ENCODE results near the gene KRTAP5-1. TPM values are rescaled to one million over a fixed set of nuclear protein-coding genes. Genes with fewer than 3 reads are reported as not detected.
A peak's percentile ranks its signal among the peaks of the same experiment; 100 is the strongest.
"Not testable (repeated sequence)": the region's sequence is repeated elsewhere in the genome, so short reads cannot be mapped to it uniquely, and the experiment has no call there.

KRTAP5-1 gene
- total and polyA plus RNA-seq, 7 donors: not detected

DNA sequence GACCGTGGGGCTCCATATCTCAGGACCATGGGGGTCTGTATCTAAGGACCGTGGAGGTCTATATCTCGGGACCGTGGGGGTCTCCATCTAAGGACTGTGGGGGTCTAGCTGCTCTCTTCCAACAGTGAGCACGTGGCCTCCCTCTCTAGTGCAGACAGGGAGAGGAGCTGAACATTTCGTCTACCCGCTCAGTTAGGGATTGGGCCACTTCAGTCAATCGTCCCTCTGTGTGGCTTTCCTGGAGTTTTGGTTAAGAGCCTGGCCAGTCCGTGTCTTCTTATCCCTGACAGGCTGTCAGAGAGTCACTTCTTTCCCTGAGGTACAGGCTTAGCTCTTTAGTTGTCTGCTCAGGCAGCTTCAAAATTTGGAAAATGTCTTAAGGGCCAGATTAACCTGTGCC is 3.1 kb downstream of the KRTAP5-1 start:
- 89 to 96% (median 90%) methylated on average over 9 of the region's 9 CpGs for WGBS, 3 donors
- peaks cover 9% of the 10 kb centered on the region for H3K9me3 ChIP-seq
- intact Hi-C loops (cut with DNase I): no loop called here
- H3K27ac ChIP-seq: no peak overlapping the region
- TF ChIP-seq, protein P1, sequence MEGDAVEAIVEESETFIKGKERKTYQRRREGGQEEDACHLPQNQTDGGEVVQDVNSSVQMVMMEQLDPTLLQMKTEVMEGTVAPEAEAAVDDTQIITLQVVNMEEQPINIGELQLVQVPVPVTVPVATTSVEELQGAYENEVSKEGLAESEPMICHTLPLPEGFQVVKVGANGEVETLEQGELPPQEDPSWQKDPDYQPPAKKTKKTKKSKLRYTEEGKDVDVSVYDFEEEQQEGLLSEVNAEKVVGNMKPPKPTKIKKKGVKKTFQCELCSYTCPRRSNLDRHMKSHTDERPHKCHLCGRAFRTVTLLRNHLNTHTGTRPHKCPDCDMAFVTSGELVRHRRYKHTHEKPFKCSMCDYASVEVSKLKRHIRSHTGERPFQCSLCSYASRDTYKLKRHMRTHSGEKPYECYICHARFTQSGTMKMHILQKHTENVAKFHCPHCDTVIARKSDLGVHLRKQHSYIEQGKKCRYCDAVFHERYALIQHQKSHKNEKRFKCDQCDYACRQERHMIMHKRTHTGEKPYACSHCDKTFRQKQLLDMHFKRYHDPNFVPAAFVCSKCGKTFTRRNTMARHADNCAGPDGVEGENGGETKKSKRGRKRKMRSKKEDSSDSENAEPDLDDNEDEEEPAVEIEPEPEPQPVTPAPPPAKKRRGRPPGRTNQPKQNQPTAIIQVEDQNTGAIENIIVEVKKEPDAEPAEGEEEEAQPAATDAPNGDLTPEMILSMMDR (IDR thresholded peaks at IDR 0.05): no peak
- no peaks in the 10 kb centered on the region for H3K36me3 ChIP-seq (ENCODE audit: insufficient read depth in 1 of 2, low read depth in 1 of 2)
- H3K27me3 ChIP-seq (ENCODE audit: insufficient read depth in 3 of 3, low read length in 2 of 3): no peaks in the 10 kb centered on the region
- H3K4me1 ChIP-seq: peaks cover 8% of the 10 kb centered on the region
- DNase-seq (no peak), ATAC-seq (no peak)
- no peak overlapping the region for H3K4me3 ChIP-seq

GRCh38 chr11:1576825-1577224 is 8.3 kb downstream of the KRTAP5-1 start:
- Histone ChIP-seq H3K4me3 (no peak overlapping the region), H3K9me3 (peaks cover 9% of the 10 kb centered on the region), H3K4me1 (no peaks in the 10 kb centered on the region), H3K36me3 (ENCODE audit: insufficient read depth in 1 of 2, low read depth in 1 of 2) (no peaks in the 10 kb centered on the region), H3K27ac (no peak overlapping the region), H3K27me3 (ENCODE audit: insufficient read depth in 3 of 3, low read length in 2 of 3) (no peaks in the 10 kb centered on the region)
- WGBS, 3 donors: 77 to 82% (median 77%) methylated on average over 6 of the region's 6 CpGs
- TF ChIP-seq, protein P1 (IDR thresholded peaks at IDR 0.05): no peak
- DNase-seq (no peak), ATAC-seq (no peak)
- intact Hi-C loops (cut with DNase I): loop anchor here (5.0 to 10.0 kb wide), 2 partner anchors 372 to 375 kb away; no protein-coding TSS in a partner anchor

DNA sequence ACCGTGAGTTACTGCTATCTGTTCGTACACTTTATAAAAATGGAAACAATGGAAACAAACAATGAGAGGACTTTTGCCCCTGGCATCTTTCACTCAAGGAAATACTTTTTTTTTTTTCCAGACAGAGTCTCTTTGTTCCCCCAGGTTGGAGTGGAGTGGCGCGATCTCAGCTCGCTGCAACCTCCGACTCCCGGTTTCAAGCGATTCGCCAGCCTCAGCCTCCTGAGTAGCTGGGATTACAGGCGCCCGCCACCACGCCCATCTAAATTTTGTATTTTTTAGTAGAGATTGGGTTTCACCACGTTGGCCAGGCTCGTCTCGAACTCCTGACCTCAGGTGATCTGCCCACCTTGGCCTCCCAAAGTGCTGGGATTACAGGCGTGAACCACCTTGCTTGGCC is 9.3 kb downstream of the KRTAP5-1 start:
- not testable (repeated sequence) for H3K9me3 ChIP-seq; H3K27me3 ChIP-seq (ENCODE audit: insufficient read depth in 3 of 3, low read length in 2 of 3); H3K27ac ChIP-seq; H3K4me3 ChIP-seq; DNase-seq; H3K4me1 ChIP-seq; H3K36me3 ChIP-seq (ENCODE audit: insufficient read depth in 1 of 2, low read depth in 1 of 2); ATAC-seq
- intact Hi-C loops (cut with DNase I): loop anchor here (2.0 to 10.0 kb wide), 3 partner anchors 29 to 373 kb away; no protein-coding TSS in a partner anchor
- 91 to 92% (median 92%) methylated on average over 16 of the region's 16 CpGs for WGBS, 3 donors

DNA sequence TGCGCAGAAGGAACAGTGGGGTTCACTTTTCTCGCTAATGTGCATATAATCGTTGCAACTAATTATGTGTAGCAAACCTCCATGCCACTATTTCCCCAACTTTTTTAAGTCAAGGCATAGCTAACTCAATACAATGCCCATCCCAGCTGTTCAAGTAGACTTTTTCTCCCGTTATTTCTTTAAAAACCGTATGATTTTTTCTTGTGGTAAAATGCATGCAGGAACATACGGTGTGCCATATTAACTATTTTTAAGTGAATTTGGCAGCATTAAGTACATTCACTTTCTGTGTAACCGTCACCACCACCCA is 10.2 kb downstream of the KRTAP5-1 start:
- no peaks in the 10 kb centered on the region for H3K27me3 ChIP-seq (ENCODE audit: insufficient read depth in 3 of 3, low read length in 2 of 3)
- H3K36me3 ChIP-seq (ENCODE audit: insufficient read depth in 1 of 2, low read depth in 1 of 2): no peaks in the 10 kb centered on the region
- intact Hi-C loops (cut with DNase I): loop anchor here (1.0 to 10.0 kb wide), 7 partner anchors 28 to 373 kb away; no protein-coding TSS in a partner anchor
- H3K4me1 ChIP-seq: peaks cover 5% of the 10 kb centered on the region
- 10 to 19% (median 12%) methylated on average over 7 of the region's 7 CpGs for WGBS, 3 donors
- ATAC-seq (no peak), DNase-seq (no peak)
- H3K4me3 ChIP-seq: peak overlapping the region; percentile 72
- H3K9me3 ChIP-seq: peaks cover 9% of the 10 kb centered on the region
- no peak overlapping the region for H3K27ac ChIP-seq
- TF ChIP-seq, protein P1 (IDR thresholded peaks at IDR 0.05): no peak

DNA sequence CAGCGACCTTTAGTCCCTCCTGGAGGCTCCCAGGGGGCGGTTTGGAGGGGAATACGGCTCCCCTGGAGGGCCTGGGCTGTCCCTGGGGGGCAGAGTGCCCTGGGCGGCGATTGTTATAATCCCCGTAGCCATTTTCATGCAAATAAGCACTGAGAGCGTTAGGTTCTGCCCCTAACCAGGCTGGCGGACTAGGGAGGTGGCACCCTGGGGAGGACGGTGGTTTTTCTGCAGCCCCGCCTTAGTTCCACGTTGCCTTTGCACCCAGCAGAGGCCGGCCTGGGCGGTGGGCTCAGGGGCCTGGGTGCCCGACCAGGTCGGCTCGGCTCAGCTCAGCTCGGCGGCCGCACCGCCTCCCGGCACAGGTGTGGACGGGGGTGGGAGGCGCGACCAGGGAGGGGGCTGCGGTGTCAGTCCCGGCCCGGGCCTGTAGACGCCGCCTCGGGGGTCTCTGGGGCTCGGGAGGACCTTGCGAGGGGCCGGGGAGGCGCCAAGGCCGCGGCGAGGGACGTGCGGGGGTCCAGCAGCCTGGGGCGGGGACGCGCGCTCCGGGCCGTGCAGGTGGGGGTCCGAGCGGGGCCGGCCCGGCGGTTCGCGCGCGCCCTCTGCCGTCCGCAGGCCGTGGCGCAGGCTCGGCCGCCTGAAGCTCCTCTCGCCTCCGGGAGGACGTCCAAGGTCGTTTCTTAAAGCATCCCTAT is 10.7 kb downstream of the KRTAP5-1 start:
- TF ChIP-seq, protein P1 (IDR thresholded peaks at IDR 0.05): peak; percentile 95
- intact Hi-C loops (cut with DNase I): loop anchor here (1.0 to 10.0 kb wide), 6 partner anchors 28 to 370 kb away; no protein-coding TSS in a partner anchor
- ATAC-seq (peak; percentile 53 to 67 (median 63)), DNase-seq (peak in 1 of 2 donors; percentile 77)
- no peaks in the 10 kb centered on the region for H3K36me3 ChIP-seq (ENCODE audit: insufficient read depth in 1 of 2, low read depth in 1 of 2)
- H3K9me3 ChIP-seq: peaks cover 9% of the 10 kb centered on the region
- no peaks in the 10 kb centered on the region for H3K27me3 ChIP-seq (ENCODE audit: insufficient read depth in 3 of 3, low read length in 2 of 3)
- WGBS, 3 donors: 1 to 4% (median 2%) methylated on average over 47 to 64 of the region's 64 CpGs
- peaks cover 5% of the 10 kb centered on the region for H3K4me1 ChIP-seq
- H3K4me3 ChIP-seq: peak overlapping the region; percentile 72
- peak overlapping the region; percentile 91 for H3K27ac ChIP-seq
